Stimulated activated CD4-positive, alpha-beta T cell treated with anti-CD3 and anti-CD28 coated beads, Interleukin-4, amount 100 ng/mL, for 24 hours (primary cell): ENCODE results near the gene VPREB1.
"Not testable (repeated sequence)": the region's sequence is repeated elsewhere in the genome, so short reads cannot be mapped to it uniquely, and the experiment has no call there.

Experiments used
- DNase-seq: peaks from one replicate; pipeline ENCODE4 v3.0.0-alpha.2; 2020

VPREB1 gene

DNA sequence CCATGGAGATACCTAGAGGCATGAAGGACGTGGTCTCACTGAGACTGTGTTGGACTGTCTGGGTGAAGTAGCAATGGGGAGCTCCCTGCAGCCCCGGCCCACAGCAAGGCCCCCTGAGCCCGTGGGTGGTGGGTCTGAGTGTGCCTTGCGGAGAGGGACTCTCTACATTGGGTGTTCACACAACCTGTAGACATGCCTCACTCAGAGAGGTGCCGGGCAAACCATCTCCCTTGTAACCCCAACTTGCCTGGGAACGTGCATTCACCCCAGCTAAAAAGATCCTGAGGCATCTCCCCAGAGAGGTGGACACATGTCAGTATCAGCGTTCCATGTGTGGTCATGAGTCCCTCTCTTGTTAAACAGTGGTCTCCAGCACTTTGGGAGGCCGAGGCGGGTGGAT is 2.1 kb downstream of the VPREB1 start:
- no peak for DNase-seq

DNA sequence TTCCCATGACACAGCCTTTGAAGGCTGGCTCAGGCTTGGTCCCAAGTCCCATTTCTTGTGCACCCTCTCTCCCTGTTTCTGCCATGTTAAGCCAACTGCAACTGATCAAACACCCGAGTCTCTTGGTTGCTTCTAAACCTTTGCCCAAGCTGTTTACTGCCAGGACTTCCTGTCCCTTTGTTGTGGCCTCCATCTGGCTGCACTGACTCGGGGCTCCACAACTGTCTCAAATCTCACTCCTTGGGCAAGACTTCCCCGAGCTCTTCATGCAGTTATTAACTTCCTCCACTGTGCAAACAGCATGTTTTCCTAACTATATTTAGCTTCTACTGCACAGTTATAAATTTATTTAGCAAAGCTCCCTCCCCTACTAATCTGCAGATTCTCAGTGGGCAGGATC is 4.3 kb downstream of the VPREB1 start:
- no peak for DNase-seq

DNA sequence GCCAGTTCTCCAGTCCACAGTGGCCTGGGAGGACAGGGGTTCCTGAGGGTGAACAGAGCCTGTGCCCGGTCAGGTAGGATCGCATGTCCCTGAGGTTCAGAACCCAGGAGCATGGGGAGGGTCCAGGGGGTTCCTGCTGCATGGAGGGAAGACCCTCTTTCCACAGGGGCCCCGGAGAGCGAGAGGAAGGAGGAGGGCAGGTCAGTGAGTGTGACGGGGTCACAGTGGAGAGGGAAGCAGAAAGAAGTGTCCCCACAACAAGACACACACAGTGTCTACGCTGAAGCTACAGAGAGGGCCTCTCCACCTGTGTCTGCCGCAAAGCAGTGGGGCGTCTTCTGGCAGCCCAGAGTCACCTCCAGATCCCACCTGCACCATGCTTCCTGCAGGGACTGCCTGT is 6.1 kb downstream of the VPREB1 start:
- DNase-seq: not testable (repeated sequence)

DNA sequence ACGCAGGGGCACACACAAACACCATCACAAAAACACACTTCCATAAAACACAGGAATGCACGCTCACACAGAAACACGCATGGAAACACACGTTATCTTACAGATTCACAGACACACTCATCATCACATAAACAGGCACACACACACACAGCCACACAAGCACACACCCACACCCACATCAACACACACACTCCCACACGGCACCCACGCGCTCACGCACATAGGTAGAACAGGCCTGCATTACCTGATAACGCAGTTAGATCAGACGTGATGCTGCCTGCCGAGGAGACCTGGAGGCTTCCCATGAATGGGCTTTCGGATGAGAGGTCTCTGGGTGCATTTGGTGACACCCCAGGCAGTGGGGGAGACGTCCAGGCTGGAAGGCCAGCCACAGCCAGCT is 11.5 kb downstream of the VPREB1 start:
- DNase-seq: not testable (repeated sequence)

DNA sequence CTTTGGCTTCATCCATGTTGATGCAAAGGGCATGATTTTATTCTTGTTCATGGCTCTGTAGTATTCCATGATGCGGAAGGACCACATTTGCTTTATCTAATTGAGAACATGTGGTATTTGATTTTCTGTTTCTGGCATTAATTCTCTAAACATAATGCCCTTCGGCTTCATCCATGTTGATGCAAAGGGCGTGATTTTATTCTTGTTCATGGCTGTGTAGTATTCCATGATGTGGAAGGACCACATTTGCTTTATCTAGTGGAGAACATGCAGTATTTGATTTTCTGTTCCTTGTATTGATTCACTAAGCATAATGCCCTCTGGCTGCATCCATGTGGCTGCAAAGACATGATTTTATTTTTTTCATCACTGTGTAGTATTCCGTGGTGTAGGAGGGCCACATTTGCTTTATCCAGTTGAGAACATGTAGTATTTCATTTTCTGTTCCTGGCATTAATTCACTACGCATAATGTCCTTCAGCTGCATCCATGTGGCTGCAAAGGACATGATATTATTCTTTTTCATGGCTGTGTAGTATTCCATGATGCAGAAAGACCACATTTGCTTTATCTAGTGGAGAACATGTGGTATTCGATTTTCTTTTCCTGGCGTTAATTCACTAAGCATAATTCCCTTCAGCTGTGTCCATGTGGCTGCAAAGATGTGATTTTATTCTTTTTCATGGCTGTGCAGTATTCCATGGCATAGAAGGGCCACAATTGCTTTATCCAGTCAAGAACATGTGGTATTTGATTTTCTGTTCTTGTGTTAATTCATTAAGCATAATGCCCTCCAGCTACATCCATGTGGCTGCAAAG is 14.2 kb downstream of the VPREB1 start:
- not testable (repeated sequence) for DNase-seq

DNA sequence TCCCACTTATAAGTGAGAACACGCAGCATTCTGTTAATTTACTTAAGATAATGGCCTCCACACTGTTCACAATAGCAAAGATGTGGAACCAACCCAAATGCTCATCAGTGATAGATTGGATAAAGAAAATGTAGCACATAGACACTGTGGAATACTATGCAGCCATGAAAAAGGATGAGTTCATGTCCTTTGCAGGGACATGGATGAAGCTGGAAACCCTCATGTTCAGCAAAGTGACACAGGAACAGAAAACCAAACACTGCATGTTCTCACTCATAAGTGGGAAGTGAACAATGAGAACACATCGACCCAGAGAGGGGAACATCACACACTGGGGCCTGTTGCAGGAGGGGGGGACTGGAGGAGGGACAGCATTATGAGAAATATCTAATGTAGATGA is 15.6 kb downstream of the VPREB1 start:
- DNase-seq: not testable (repeated sequence)

DNA sequence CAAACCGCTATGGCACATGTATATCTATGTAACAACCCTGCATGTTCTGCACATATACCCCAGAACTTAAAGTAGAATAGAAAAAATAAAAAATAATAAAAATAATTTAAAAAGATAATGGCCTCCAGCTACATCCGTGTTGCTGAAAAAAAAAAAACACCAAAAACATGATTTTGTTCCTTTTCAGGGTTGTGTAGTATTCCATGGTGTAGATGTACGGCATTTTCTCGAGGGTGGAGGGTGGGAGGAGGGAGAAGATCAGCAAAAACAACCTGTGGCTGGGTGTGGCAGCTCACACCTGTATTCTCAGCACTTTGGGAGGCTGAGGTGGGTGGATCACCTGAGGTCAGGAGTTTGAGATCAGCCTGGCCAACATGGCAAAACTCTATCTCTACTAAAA is 16.0 kb downstream of the VPREB1 start:
- not testable (repeated sequence) for DNase-seq

DNA sequence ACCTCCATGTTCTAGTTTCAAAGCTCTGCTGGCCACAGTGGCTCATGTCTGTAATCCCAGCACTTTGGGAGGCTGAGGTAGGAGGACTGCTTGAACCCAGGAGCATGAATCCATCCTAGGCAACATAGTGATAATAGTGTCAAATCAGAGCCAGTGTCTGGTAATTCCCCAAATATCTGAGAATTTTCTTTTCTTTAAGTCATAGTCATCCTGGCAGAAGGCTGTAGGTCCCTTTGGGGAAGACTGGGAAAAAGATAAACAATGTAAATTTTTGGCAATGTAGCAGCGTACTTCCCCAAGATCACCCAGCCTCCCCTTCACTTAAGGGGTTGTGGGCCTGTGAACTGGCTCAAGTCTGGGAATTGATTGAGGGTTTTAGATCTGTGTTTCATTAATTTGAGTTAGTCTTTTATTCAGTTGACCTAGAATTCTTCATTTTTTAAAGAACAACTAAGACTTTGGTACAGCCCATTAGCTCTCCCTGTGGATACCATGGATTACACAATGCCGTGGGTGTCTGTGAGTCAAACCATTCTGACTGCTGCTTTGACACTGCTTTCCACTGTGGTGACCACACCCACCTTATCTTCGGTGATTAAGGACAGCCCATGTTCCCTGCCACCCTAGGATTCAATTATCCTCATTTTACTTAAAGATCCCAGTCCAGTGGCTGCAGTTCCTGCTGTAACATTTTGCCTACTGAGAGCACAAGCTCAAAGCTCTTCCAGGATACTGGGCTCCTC is 17.9 kb downstream of the VPREB1 start:
- not testable (repeated sequence) for DNase-seq

DNA sequence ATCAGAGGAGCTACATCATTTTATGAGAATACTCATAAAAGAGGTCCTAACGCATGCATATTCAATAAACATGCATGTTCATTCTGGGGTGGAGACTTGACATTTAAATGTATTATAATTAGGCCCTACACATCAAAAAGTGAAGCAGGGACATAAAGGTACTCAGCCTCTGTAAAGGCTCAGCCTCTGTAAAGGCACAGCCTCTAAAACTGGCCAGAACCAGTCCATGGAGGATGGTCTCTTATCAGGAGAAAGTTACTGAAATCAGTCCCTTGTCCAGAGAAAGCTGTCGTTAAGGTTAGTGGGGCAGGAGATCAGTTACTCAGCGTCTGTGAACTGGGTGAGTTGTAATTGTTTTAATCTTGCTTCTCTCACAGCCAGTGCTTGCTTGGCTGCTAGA is 19.2 kb downstream of the VPREB1 start:
- not testable (repeated sequence) for DNase-seq

DNA sequence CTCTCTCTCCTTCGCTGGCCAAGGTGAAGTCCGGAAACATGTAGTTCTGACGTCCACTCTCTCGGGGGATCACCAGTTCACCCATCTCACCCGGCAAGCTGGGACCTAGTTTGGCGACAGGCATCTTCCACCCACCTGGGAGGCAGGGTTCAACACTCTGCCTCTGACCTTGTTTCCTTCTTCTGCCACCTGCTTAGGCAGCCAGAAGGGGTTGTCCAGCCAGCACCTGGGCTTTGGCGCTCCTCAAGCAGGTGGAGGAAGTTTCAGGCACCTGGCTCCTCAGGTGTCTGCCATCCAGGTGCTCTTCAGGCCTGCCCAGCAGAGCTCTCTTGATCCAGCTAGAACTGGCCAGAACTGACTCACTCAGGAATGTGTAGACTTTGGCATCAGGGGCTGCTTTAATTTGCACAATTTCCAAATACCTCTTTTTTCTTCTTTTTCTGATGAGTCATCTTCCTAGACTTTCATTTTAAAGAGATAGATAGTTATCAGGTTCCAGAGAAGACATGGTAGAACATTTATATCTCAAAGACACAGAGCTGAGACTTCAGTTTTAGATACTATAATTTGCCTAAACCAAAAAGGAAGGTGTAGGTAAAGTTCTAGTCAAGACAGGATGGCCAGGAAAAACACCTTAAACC is 25.6 kb downstream of the VPREB1 start:
- not testable (repeated sequence) for DNase-seq

DNA sequence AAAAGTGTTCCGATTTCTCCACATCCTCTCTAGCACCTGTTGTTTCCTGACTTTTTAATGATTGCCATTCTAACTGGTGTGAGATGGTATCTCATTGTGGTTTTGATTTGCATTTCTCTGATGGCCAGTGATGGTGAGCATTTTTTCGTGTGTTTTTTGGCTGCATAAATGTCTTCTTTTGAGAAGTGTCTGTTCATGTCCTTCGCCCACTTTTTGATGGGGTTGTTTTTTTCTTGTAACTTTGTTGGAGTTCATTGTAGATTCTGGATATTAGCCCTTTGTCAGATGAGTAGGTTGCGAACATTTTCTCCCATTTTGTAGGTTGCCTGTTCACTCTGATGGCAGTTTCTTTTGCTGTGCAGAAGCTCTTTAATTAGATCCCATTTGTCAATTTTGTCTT is 32.8 kb downstream of the VPREB1 start:
- not testable (repeated sequence) for DNase-seq

DNA sequence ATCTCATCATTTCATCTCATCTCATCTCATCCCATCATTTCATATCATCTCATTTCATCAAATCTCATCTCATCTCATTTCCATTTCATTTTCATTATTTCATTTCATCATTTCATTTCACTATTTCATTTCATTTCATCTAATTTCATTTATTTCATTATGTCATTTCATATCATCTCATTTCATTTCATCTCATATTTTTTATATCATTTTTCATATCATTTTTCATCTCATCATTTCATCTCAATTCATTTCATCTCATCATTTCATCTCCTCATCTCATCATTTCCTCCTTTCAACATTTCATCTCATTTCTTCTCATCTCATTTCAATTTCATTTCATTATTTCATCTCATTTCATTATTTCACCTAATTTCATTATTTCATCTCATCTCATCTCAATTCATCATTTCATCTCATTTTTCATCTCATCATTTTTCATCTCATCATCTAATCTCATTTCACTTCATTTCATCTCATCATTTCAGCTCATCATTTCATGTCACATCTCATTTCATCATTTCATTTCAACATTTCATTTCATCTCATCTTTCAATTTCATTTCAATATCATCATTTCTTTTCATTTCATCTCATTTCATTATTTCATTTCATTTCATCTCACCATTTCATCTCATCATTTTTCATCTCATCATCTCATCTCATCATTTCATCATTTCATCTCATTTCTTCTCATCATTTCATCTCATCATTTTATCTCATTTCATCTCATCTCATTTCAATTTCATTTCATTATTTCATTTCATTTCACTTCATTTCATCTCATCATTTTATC is 40.6 kb downstream of the VPREB1 start:
- DNase-seq: not testable (repeated sequence)

DNA sequence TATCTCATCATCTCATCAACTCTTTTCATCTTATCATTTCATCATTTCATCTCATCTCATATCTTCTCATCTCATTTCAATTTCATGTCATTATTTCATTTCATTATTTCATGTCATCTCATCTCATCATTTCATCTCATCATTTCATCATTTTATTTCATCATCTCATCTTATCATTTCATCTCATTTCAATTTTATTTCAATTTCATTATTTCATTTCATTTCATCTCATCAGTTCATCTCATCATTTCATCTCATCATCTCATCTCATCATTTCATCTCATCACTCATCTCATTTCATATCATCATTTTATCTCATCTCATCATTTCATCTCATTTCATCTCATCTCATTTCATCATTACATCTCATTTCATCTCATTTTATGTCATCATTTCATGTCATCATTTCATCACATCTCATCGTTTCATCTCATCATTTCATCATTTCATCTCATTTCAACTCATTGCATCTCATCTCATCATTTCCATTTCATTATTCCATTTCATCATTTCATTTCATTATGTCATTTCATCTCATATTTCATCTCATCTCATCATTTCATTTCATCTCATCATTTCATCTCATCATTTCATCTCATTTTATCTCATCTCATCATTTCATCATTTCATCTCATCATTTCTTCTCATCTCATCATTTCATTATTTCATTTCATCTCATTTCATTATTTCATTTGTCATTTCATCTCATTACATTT is 42.0 kb downstream of the VPREB1 start:
- not testable (repeated sequence) for DNase-seq

DNA sequence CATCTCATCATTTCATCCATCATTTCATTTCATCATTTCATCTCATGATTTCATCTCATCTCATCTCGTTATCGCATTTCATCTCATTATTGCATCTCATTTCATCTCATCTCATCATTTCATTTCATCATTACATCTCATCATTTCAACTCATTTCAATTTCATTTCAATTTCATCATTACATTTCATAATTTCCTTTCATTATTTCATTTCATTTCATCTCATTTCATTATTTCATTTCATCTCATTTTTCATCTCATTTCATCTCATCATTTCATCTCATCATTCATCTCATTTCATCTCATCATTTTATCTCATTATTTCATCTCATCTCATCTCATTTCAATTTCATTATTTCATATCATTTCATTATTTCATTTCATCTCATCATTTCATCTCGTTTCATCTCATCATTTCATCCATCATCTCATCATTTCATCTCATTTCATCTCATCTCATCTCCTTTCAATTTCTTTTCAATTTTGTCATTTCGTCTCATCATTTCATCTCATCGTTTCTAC is 42.6 kb downstream of the VPREB1 start:
- not testable (repeated sequence) for DNase-seq

DNA sequence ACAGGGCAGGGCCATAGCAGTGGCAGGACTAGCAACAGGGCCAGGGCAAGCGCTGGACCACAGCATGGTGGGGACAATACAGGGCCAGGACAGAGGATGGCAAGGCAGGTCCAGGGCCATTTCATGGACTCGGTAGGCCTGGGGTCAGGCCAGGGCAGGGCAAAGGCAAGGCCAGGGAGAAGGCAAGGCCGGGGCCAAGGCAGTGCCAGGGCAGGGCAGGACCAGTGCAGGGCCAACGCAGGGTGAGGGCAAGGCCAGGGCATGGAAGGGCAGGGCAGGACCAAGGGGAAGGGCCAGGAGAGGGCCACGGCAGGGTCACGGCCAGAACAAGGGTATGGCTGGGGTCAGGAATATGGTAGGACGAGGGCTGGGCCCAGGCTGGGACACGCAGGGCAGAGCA is 45.1 kb downstream of the VPREB1 start:
- not testable (repeated sequence) for DNase-seq

DNA sequence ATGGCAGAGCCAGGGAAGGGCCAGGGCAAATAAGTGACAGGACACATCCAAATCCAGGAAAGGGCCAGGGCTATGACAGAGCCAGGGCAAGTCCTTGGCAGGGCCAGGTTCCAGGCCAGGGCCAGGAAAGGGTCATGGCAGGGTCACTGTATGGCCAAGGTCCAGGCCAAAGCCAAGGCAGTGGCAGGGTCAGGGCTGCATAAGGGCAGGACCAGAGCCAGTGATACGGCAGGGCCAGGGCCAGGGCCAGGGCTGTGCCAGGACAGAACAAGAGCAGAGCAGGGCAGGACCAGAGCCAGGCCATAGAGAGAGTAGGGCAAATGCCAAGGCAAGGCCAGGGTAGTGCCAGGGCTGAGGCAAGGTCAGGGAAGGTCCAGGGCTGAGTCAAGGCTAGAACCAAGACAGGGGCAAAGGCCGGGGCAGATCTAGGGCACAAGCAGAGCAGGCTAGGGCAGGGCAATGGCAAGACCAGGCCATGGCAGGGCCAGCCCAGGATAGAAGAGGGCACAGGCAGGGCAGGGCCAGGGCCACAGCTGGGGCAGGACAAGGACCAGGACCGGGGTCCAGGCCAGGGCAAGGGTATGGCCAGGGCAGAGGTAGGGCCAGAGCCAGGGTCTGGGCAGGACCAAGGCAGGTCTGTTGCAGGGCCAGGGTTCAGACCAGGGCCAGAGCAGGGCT is 46.7 kb downstream of the VPREB1 start:
- DNase-seq: not testable (repeated sequence)

DNA sequence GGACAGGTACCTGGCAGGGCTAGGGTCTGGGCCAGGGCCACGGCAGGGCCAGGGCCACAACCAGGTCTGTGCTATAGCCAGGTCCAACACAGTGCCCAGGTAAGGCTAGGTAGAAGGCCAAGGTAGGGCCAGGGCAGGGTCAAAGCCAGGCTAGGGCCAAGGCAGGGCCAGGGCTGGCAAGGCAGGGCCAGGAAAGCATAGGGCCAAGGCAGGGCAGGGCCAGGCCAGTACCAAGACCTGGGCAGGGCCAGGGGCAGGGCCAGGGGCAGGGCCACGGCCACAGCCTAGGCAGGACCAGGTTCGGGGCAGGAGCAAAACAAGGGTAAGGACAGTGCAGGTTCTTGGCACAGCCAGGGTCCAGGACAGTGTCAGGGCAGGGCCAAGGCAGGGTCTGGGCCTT is 48.1 kb downstream of the VPREB1 start:
- not testable (repeated sequence) for DNase-seq

DNA sequence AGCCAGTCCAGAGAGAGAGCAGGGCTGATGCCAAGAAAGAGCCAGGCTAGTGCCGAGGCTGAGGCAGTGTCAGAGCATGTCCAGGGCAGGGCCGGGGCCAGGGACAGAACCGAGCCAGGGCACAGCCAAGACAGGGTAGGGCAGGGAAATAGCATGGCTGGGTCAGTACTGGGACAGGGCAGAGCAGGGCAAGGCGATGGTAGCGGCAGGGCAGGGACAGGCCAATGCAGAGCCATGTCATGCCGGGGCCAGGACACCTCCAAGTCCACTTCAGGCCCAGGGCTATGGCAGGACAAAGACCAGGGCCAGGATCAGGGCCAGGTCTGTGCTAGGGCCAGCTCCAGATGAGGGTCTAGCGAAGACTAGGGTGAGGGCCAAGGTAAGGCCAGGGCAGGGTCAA is 48.9 kb downstream of the VPREB1 start:
- DNase-seq: not testable (repeated sequence)

DNA sequence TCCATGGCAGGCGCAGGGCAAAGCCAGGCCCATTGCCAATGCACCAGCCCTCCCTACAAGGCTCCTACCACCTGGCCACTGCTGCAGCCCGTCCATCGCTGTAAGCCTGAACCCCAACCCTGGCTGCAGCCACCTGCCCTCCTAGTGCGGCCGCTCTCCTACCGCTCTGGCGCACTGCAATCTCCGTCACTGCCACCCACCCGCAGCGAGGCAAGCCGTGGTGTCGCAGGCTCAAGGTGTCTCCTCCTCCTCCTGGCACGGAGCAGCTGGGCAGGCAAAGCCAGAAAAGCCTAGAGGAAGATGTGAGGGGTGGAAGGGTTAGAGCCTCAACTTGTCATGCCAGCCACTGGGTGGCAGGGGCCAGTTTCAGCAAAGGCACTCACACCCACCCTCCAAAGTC is 50.1 kb downstream of the VPREB1 start:
- DNase-seq: not testable (repeated sequence)
